ENCODE data around the gene CD99L2. TPM values are rescaled to one million over a fixed set of nuclear protein-coding genes. Genes with fewer than 3 reads are reported as not detected.

Gene CD99L2
- total RNA-seq, 2 experiments from 2014 or later, result 5.9 to 12.3 TPM

- ChIA-PET CTCF (ENCODE audit: unreplicated experiment) (no interaction called here), POLR2A (no interaction called here)
- Histone ChIP-seq H3K79me2 (ENCODE audit: insufficient read depth, low read depth, low read length) (no peaks in the 10 kb centered on the region), H3K9me2 (ENCODE audit: insufficient read depth, low read length) (no peaks in the 10 kb centered on the region), H3K27ac (ENCODE audit: low read depth, low read length, poor library complexity, severe bottlenecking) (no peak overlapping the region), H4K20me1 (ENCODE audit: insufficient read depth, low read length) (no peaks in the 10 kb centered on the region), H3K9me3 (ENCODE audit: low read length) (no peaks in the 10 kb centered on the region), H3K4me3 (ENCODE audit: low read depth, low read length, poor library complexity, severe bottlenecking) (no peak overlapping the region), H3K4me2 (ENCODE audit: low read length) (no peak overlapping the region), H3K4me1 (ENCODE audit: insufficient read depth, low read length, poor library complexity, severe bottlenecking) (no peaks in the 10 kb centered on the region), H3K36me3 (ENCODE audit: insufficient read depth, low read length) (peaks cover 10% of the 10 kb centered on the region; the same call in 1 of the 2 replicates), H2AFZ (ENCODE audit: low read length) (no peak overlapping the region)
- DNase-seq (ENCODE audit: low spot score), result no peak
- intact Hi-C loops (cut with micrococcal nuclease; ENCODE audit: unreplicated experiment), result no loop called here
- BruUV-seq (replicated peaks), result no TSS peak
- no peak for TF ChIP-seq EZH2phosphoT487 (IDR thresholded peaks at IDR 0.05; ENCODE audit: borderline replicate concordance, low read depth, low read length)
- TF ChIP-seq, protein P1, sequence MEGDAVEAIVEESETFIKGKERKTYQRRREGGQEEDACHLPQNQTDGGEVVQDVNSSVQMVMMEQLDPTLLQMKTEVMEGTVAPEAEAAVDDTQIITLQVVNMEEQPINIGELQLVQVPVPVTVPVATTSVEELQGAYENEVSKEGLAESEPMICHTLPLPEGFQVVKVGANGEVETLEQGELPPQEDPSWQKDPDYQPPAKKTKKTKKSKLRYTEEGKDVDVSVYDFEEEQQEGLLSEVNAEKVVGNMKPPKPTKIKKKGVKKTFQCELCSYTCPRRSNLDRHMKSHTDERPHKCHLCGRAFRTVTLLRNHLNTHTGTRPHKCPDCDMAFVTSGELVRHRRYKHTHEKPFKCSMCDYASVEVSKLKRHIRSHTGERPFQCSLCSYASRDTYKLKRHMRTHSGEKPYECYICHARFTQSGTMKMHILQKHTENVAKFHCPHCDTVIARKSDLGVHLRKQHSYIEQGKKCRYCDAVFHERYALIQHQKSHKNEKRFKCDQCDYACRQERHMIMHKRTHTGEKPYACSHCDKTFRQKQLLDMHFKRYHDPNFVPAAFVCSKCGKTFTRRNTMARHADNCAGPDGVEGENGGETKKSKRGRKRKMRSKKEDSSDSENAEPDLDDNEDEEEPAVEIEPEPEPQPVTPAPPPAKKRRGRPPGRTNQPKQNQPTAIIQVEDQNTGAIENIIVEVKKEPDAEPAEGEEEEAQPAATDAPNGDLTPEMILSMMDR (conservative IDR thresholded peaks at IDR 0.05; ENCODE audit: low read length), result no peak
Measured at GRCh38 chrX:150769408-150769807, 129.1 kb downstream of the CD99L2 start.

- Histone ChIP-seq H2AFZ (ENCODE audit: low read length) (no peak overlapping the region), H3K4me2 (ENCODE audit: low read length) (no peak overlapping the region), H3K36me3 (ENCODE audit: insufficient read depth, low read length) (peaks cover 10% of the 10 kb centered on the region; the same call in 1 of the 2 replicates), H4K20me1 (ENCODE audit: insufficient read depth, low read length) (no peaks in the 10 kb centered on the region), H3K4me1 (ENCODE audit: insufficient read depth, low read length, poor library complexity, severe bottlenecking) (no peaks in the 10 kb centered on the region), H3K4me3 (ENCODE audit: low read depth, low read length, poor library complexity, severe bottlenecking) (no peak overlapping the region), H3K79me2 (ENCODE audit: insufficient read depth, low read depth, low read length) (no peaks in the 10 kb centered on the region), H3K27ac (ENCODE audit: low read depth, low read length, poor library complexity, severe bottlenecking) (no peak overlapping the region), H3K9me2 (ENCODE audit: insufficient read depth, low read length) (no peaks in the 10 kb centered on the region), H3K9me3 (ENCODE audit: low read length) (no peaks in the 10 kb centered on the region)
- no peak for DNase-seq (ENCODE audit: low spot score)
- ChIA-PET POLR2A (no interaction called here), CTCF (ENCODE audit: unreplicated experiment) (no interaction called here)
- intact Hi-C loops (cut with micrococcal nuclease; ENCODE audit: unreplicated experiment), result no loop called here
- TF ChIP-seq EZH2phosphoT487 (IDR thresholded peaks at IDR 0.05; ENCODE audit: borderline replicate concordance, low read depth, low read length), result no peak
- TF ChIP-seq, protein P1 (conservative IDR thresholded peaks at IDR 0.05; ENCODE audit: low read length), result no peak
- BruUV-seq (replicated peaks), result no TSS peak
Measured at GRCh38 chrX:150768580-150769190, 129.8 kb downstream of the CD99L2 start.

- CTCF ChIA-PET (ENCODE audit: unreplicated experiment), result no interaction called here
- POLR2A ChIA-PET, result no interaction called here
- no peak overlapping the region for H2AFZ ChIP-seq (ENCODE audit: low read length)
Measured at GRCh38 chrX:150768132-150768485, 130.4 kb downstream of the CD99L2 start.

More at GRCh38 chrX:150768132-150768485, 130.4 kb downstream of the CD99L2 start:
- H3K27ac ChIP-seq (ENCODE audit: low read depth, low read length, poor library complexity, severe bottlenecking), result no peak overlapping the region
- intact Hi-C loops (cut with micrococcal nuclease; ENCODE audit: unreplicated experiment), result no loop called here
- no peaks in the 10 kb centered on the region for H3K9me2 ChIP-seq (ENCODE audit: insufficient read depth, low read length)
- TF ChIP-seq, protein P1 (conservative IDR thresholded peaks at IDR 0.05; ENCODE audit: low read length), result no peak
- TF ChIP-seq EZH2phosphoT487 (IDR thresholded peaks at IDR 0.05; ENCODE audit: borderline replicate concordance, low read depth, low read length), result no peak
- peaks cover 10% of the 10 kb centered on the region; the same call in 1 of the 2 replicates for H3K36me3 ChIP-seq (ENCODE audit: insufficient read depth, low read length)
- no peaks in the 10 kb centered on the region for H3K9me3 ChIP-seq (ENCODE audit: low read length)
- no peaks in the 10 kb centered on the region for H3K79me2 ChIP-seq (ENCODE audit: insufficient read depth, low read depth, low read length)
- H3K4me1 ChIP-seq (ENCODE audit: insufficient read depth, low read length, poor library complexity, severe bottlenecking), result no peaks in the 10 kb centered on the region
- no peaks in the 10 kb centered on the region for H4K20me1 ChIP-seq (ENCODE audit: insufficient read depth, low read length)
- H3K4me2 ChIP-seq (ENCODE audit: low read length), result no peak overlapping the region
- BruUV-seq (replicated peaks), result no TSS peak
- DNase-seq (ENCODE audit: low spot score), result no peak
- no peak overlapping the region for H3K4me3 ChIP-seq (ENCODE audit: low read depth, low read length, poor library complexity, severe bottlenecking)

All from OCI-LY7 (cell line).